IMR-90 (cell line): ENCODE measurements around the gene ABHD17A. TPM values are rescaled to one million over a fixed set of nuclear protein-coding genes. Genes with fewer than 3 reads are reported as not detected.

Experiments used
- ATAC-seq: fragments of 200-7000 bp; cut with Tn5 transposase; 2 replicates; pipeline ENCODE4 v1.9.1; 2020; ENCODE audit warnings: low read depth, mild to moderate bottlenecking, moderate library complexity
- BruUV-seq: library from RNA; stranded (reverse); fragments of 400-500 nt; replicated peaks from 2 replicates; lab custom pipeline; 2021; lab: Mats Ljungman, UMichigan
- CTCF ChIA-PET: fragments of 300-600 bp; formaldehyde crosslinking; extraction: SDS; loops from one replicate; lab custom pipeline; 2021; ENCODE audit warnings: antibody characterized with exemption; lab: Yijun Ruan, JAX
- POLR2A ChIA-PET: fragments of 300-600 bp; sonication (Branson Sonifier 250); formaldehyde crosslinking; loops from one replicate; lab custom pipeline; 2022; ENCODE audit warnings: antibody characterized with exemption; ENCODE audit not compliant: unreplicated experiment; lab: Charles Lee
- DNase-seq: peaks from one replicate; pipeline ENCODE4 v3.0.0; 2013
- H2AFZ ChIP-seq: replicated peaks from 2 replicates; pipeline ENCODE3; 2013; ENCODE audit warnings: low read length, mild to moderate bottlenecking; ENCODE audit not compliant: poor library complexity
- H2AK5ac ChIP-seq: 2 replicates; pipeline ENCODE4 v1.6.1; 2013; ENCODE audit warnings: low read depth, low read length, inconsistent platforms
- H2AK9ac ChIP-seq: replicated peaks from 2 replicates; pipeline ENCODE3; 2013; ENCODE audit warnings: mild to moderate bottlenecking, low read depth, low read length, moderate library complexity; ENCODE audit not compliant: poor library complexity
- H2BK120ac ChIP-seq: 2 replicates; pipeline ENCODE4 v1.6.1; 2013; ENCODE audit warnings: low read depth, low read length, inconsistent platforms
- H2BK15ac ChIP-seq: 3 replicates; pipeline ENCODE4 v1.6.1; 2013; ENCODE audit warnings: low read depth, low read length, inconsistent platforms
- H2BK20ac ChIP-seq: 2 replicates; pipeline ENCODE4 v1.6.1; 2013; ENCODE audit warnings: low read depth, mild to moderate bottlenecking, inconsistent platforms, low read length, moderate library complexity
- H2BK5ac ChIP-seq: 2 replicates; pipeline ENCODE4 v1.6.1; 2013; ENCODE audit warnings: mild to moderate bottlenecking, low read depth, low read length, inconsistent platforms; ENCODE audit not compliant: poor library complexity, severe bottlenecking
- H3K14ac ChIP-seq: replicated peaks from 2 replicates; pipeline ENCODE4 v1.6.1; 2013; ENCODE audit warnings: low read depth, low read length, inconsistent platforms
- H3K18ac ChIP-seq: 2 replicates; pipeline ENCODE4 v1.6.1; 2013; ENCODE audit warnings: low read depth, low read length, control low read depth
- H3K23ac ChIP-seq: 2 replicates; pipeline ENCODE4 v1.6.1; 2013; ENCODE audit warnings: low read depth, low read length, inconsistent platforms
- H3K27ac ChIP-seq: 2 replicates; pipeline ENCODE4 v1.5.1; 2013; ENCODE audit warnings: mild to moderate bottlenecking, control low read depth, low read length; ENCODE audit not compliant: insufficient read depth
- H3K27me3 ChIP-seq: 2 replicates; pipeline ENCODE4 v1.6.1; 2013; ENCODE audit warnings: low read length; ENCODE audit not compliant: control insufficient read depth, insufficient read depth
- H3K36me3 ChIP-seq: 2 replicates; pipeline ENCODE4 v1.6.1; 2013; ENCODE audit warnings: low read length, mixed read lengths; ENCODE audit not compliant: control insufficient read depth, insufficient read depth
- H3K4ac ChIP-seq: 2 replicates; pipeline ENCODE4 v1.6.1; 2013; ENCODE audit warnings: low read depth, low read length, inconsistent platforms
- H3K4me1 ChIP-seq: 2 replicates; pipeline ENCODE4 v1.6.1; 2013; ENCODE audit warnings: low read length, mixed read lengths; ENCODE audit not compliant: control insufficient read depth, insufficient read depth
- H3K4me2 ChIP-seq: 2 replicates; pipeline ENCODE4 v1.6.1; 2013; ENCODE audit warnings: low read depth, mild to moderate bottlenecking, control low read depth, low read length, moderate library complexity
- H3K4me3 ChIP-seq: 2 replicates; pipeline ENCODE4 v1.5.1; 2013; ENCODE audit warnings: low read depth, mild to moderate bottlenecking, control low read depth, low read length, moderate library complexity; ENCODE audit not compliant: insufficient read depth
- H3K56ac ChIP-seq: 2 replicates; pipeline ENCODE4 v1.6.1; 2013; ENCODE audit warnings: low read length, inconsistent platforms; ENCODE audit not compliant: insufficient read depth; ENCODE audit errors: extremely low read depth
- H3K79me1 ChIP-seq, 2 experiments: 2 replicates each; pipeline ENCODE4 v1.6.1; 2013; ENCODE audit warnings: low read length in 2 of 2, inconsistent platforms in 1 of 2, low read depth in 1 of 2
- H3K9ac ChIP-seq: 2 replicates; pipeline ENCODE4 v1.6.1; 2013; ENCODE audit warnings: low read depth, low read length, control low read depth
- H3K9me1 ChIP-seq: 2 replicates; pipeline ENCODE4 v1.6.1; 2013; ENCODE audit warnings: low read length, inconsistent platforms; ENCODE audit not compliant: insufficient read depth
- H3K9me3 ChIP-seq: 2 replicates; pipeline ENCODE4 v1.6.1; 2013; ENCODE audit warnings: low read length; ENCODE audit not compliant: control insufficient read depth, insufficient read depth
- H4K20me1 ChIP-seq: 2 replicates; pipeline ENCODE4 v1.6.1; 2013; ENCODE audit warnings: low read length, inconsistent platforms; ENCODE audit not compliant: insufficient read depth
- H4K5ac ChIP-seq: 2 replicates; pipeline ENCODE4 v1.6.1; 2013; ENCODE audit warnings: mild to moderate bottlenecking, low read depth, low read length, control low read depth
- H4K8ac ChIP-seq, 2 experiments: 2 replicates each; pipeline ENCODE4 v1.6.1; 2013; ENCODE audit warnings: low read depth in 2 of 2, low read length in 2 of 2, control low read depth in 1 of 2, inconsistent platforms in 1 of 2
- H4K91ac ChIP-seq: 2 replicates; pipeline ENCODE4 v1.6.1; 2013; ENCODE audit warnings: low read depth, low read length, inconsistent platforms; ENCODE audit not compliant: insufficient read depth
- BHLHE40 ChIP-seq: fragments of 150-350 bp; IDR thresholded peaks from 2 replicates; pipeline ENCODE4 v1.6.1; 2016; ENCODE audit warnings: mild to moderate bottlenecking, low read depth, low read length
- CEBPB ChIP-seq: IDR thresholded peaks from 2 replicates; pipeline ENCODE4 v1.6.1; 2012; ENCODE audit warnings: low read depth, low read length, improper control_type of control experiment
- CTCF ChIP-seq: conservative IDR thresholded peaks from 2 replicates; pipeline ENCODE4 v1.5.1; 2012; ENCODE audit warnings: mild to moderate bottlenecking, low read depth, low read length, improper control_type of control experiment
- RAD21 ChIP-seq: IDR thresholded peaks from 2 replicates; pipeline ENCODE4 v1.6.1; 2012; ENCODE audit warnings: low read length, improper control_type of control experiment
- RCOR1 ChIP-seq: IDR thresholded peaks from 2 replicates; pipeline ENCODE4 v1.6.1; 2012; ENCODE audit warnings: mild to moderate bottlenecking, low read length, improper control_type of control experiment; ENCODE audit not compliant: insufficient replicate concordance
- RFX5 ChIP-seq: IDR thresholded peaks from 2 replicates; pipeline ENCODE4 v1.8.0; 2012; ENCODE audit warnings: low read depth, mild to moderate bottlenecking, low read length, moderate library complexity
- SMC3 ChIP-seq: fragments of 150-350 bp; IDR thresholded peaks from 2 replicates; pipeline ENCODE4 v1.6.1; 2016; ENCODE audit warnings: low read depth, mild to moderate bottlenecking, antibody characterized with exemption, low read length, moderate library complexity
- WGBS, 2 experiments: methylation state at CpG; one replicate each; pipeline versions ENCODE4 v1.1.5 to v1.1.7; 2013; ENCODE audit warnings: missing lambda C conversion rate in 2 of 2; ENCODE audit not compliant: insufficient read length in 1 of 2; ENCODE audit errors: extremely low coverage in 2 of 2; 5-methylcytosine and 5-hydroxymethylcytosine counted together
- dilution Hi-C: fragments of 300-500 bp; cut with HindIII; formaldehyde crosslinking; loops from one replicate; pipeline ENCODE4 v1.14.3; 2018; ENCODE audit warnings: low sequenced_read_pairs; ENCODE audit not compliant: unreplicated experiment
- in situ Hi-C: fragments of 300-500 bp; cut with MboI; formaldehyde crosslinking; loops from 3 replicates; pipeline ENCODE4 v1.14.3; 2019; ENCODE audit warnings: low sequenced_read_pairs, inconsistent platforms, mixed read lengths
- intact Hi-C: fragments of 100-400 bp; cut with micrococcal nuclease; formaldehyde crosslinking; loops from 2 replicates; pipeline ENCODE4 v1.10.0; 2022
- polyA plus RNA-seq, 3 experiments: library from polyadenylated mRNA; depleted of rRNA; stranded (reverse); fragments of >200 nt; gene quantifications; 2 replicates each; pipeline ENCODE4 v1.2.3, GENCODE V29; 2012; ENCODE audit warnings: low replicate concordance in 1 of 3
- total RNA-seq: library from RNA; depleted of rRNA; stranded (reverse); fragments of >200 nt; gene quantifications from 2 replicates; pipeline ENCODE4 v1.2.3, GENCODE V29; 2012
- TF ChIP-seq, protein P1 (sequence below): fragments of 150-350 bp; IDR thresholded peaks from 2 replicates; pipeline ENCODE4 v1.6.1; 2016; ENCODE audit warnings: low read depth, mild to moderate bottlenecking, low read length, moderate library complexity, borderline replicate concordance

ABHD17A gene
- total and polyA plus RNA-seq, 2 of the 4 experiments (the other 2 are of a cell fraction) = 37.8 to 76.2 TPM

GRCh38 chr19:1932395-1932794 lies 47.1 kb upstream of the ABHD17A start:
- Histone ChIP-seq H4K91ac (no peak overlapping the region), H2AK9ac (no peak overlapping the region), H3K4me2 (no peak overlapping the region), H2BK5ac (no peak overlapping the region), H3K9ac (no peak overlapping the region), H2AFZ (no peak overlapping the region), H3K4ac (no peak overlapping the region), H3K9me1 (no peaks in the 10 kb centered on the region), H3K36me3 (no peaks in the 10 kb centered on the region), H4K8ac (no peak overlapping the region), H3K18ac (no peak overlapping the region), H3K27me3 (no peaks in the 10 kb centered on the region), H3K27ac (no peak overlapping the region), H3K56ac (no peak overlapping the region), H3K4me3 (no peak overlapping the region), H3K79me1 (no peaks in the 10 kb centered on the region), H2BK15ac (no peak overlapping the region), H2BK120ac (no peak overlapping the region), H4K5ac (no peak overlapping the region), H4K20me1 (no peaks in the 10 kb centered on the region), H2BK20ac (no peak overlapping the region), H3K14ac (no peak overlapping the region), H2AK5ac (no peak overlapping the region), H3K9me3 (no peaks in the 10 kb centered on the region; the same call in 1 of the 2 replicates), H3K4me1 (peaks cover 6% of the 10 kb centered on the region), H3K23ac (no peak overlapping the region)
- DNase-seq (no peak), ATAC-seq (no peak)
- BruUV-seq = no TSS peak
- ChIA-PET CTCF (interaction anchor here (0.6 kb wide), 1 partner anchor 134 kb away, joined by 4 read pairs; no protein-coding TSS in a partner anchor), POLR2A (no interaction called here)
- dilution Hi-C loops (no loop called here), intact Hi-C loops (no loop called here), in situ Hi-C loops (no loop called here)
- 93% methylated on average over 6 of the region's 8 CpGs; no CpG with 5 or more reads in 1 of the 2 experiments for WGBS, 2 experiments
- TF ChIP-seq, protein P1, sequence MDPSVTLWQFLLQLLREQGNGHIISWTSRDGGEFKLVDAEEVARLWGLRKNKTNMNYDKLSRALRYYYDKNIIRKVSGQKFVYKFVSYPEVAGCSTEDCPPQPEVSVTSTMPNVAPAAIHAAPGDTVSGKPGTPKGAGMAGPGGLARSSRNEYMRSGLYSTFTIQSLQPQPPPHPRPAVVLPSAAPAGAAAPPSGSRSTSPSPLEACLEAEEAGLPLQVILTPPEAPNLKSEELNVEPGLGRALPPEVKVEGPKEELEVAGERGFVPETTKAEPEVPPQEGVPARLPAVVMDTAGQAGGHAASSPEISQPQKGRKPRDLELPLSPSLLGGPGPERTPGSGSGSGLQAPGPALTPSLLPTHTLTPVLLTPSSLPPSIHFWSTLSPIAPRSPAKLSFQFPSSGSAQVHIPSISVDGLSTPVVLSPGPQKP = no peak
- TF ChIP-seq BHLHE40 (no peak), RAD21 (no peak), SMC3 (no peak), RFX5 (no peak), RCOR1 (no peak), CTCF (no peak), CEBPB (no peak)
